Activated effector memory CD4-positive, alpha-beta T cell treated with Interleukin-2 at 50 U/mL for 16 hours (primary cell): ENCODE data around the gene ZFP64.
"Not testable (repeated sequence)": the region's sequence is repeated elsewhere in the genome, so short reads cannot be mapped to it uniquely, and the experiment has no call there.

Experiments
- DNase-seq: peaks from one replicate; pipeline ENCODE4 v3.0.0-alpha.2; 2020

Gene ZFP64

DNA sequence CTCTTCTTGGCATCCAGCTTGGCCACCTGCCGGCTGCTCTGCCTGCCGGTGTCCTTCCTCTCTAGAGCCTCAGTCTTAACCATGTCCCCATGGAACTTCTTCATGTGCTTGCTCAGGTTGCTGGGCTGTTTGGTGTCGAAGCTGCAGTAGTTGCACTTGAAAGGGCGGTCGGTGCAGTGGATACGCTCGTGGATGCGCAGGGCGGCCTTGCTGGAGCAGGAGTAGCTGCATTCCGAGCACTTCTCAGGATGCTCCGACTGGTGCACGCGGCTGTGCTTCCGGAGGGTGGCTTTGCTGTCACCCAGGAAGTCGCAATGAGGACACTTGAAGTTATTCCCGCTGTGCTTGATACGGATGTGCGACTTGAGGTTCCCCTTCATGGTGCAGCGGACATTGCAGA lies 38.7 kb downstream of the ZFP64 start:
- no peak for DNase-seq

DNA sequence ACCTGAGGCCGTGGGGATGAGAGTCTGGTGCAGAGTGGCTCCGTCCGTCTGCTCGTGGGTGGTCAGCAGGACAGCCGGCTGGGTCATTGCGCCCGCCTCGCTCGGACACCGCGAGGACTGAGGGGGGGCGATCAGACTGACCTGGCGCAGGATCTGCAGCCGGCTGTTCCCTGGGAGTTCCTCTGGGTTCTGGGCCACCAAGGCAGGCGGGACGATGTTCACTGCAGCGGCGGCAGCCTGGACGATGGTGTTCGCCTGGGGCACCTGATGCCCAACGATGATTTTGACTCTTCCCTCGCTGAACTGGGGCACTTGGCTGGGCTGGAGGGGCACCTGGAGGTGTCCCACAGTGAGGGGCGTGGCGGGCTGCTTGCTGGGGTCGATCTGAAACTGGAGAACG lies 39.2 kb downstream of the ZFP64 start:
- no peak for DNase-seq

DNA sequence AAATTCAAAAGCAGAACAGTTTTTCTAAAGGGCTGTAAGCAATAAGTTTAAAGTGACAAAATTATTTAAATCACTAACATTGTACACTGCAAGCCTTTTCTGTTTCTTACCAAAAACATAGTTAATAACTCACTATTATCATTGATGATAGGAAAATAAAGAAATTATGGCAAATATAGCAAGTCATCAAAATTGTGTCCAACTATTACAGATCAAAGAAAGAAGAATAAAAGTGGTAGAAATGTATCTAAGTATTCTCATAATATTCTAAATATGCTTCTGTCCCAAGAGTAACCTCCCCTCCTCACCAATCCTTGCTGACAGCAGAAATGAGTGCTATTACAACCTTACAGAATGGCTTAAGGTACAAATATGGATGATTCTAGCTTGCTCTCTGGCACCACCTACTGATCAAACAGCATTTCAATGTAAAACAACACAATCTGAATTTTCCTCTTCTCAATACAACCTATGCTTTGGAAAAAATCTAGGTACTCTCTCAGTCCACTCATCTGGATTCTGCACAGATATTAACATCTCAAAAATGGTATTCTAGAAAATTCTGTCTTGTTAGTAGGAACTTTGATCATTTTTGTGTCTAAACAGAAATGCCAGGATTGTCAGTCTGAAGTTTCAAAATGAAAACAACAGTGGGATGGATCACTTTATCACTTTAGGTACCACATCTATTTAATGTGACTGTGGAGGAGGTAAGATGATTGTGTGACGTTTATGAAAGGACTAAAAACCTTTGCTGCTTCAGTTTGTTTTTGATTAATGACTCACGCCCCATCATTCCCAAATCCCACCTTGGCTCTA lies 40.9 kb downstream of the ZFP64 start:
- DNase-seq: no peak

DNA sequence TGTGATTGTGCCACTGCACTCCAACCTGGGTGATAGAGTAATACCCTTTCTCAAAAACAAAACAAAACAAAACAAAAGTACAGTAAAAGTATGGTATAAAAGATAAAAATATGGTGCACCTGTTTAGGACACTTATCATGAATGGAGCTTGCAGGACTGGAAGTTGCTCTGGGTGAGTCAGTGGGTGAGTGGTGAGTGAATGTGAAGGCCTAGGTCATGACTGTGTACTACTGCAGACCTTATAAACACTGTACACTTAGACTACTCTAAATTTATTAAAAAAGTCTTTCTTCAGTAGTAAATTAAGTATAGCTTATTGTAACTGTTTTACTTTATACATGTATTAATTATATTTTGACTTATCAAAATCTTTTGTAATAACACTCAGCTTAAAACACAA lies 46.0 kb downstream of the ZFP64 start:
- DNase-seq: no peak

DNA sequence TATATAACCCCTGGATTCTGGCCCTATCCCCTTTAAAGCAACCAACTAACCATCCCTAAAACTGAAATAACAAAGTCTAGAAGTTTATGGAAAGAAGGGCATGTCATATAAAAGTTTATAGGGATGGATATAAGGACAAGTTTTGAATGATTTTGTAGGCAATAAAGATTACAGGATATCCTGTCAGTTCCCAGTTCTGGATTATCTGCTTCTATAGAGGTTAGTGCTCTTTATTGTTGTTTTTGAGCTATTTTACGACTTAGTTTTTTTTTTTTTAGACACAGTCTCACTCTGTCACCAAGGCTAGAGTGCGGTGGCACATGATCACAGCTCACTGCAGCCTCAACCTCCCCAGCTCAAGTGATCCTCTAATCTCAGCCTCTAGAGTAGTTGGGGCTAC lies 48.3 kb downstream of the ZFP64 start:
- no peak for DNase-seq

DNA sequence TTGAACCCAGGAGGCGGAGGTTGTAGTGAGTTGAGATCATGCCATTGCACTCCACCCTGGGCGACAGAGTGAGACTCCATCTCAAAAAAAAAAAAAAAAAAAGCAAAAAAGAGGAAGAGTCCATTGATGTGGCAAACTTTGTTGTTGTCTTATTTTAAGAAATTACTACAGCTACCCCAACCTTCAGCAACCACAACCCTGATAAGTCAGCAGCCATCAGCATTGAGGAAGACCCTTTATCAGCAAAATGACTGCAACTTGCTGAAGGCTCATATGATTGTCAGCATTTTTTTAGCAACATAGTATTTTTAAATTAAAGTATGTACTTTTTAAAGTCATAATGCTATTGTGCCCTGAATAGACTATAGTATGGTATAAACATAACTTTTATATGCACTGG lies 48.8 kb downstream of the ZFP64 start:
- no peak for DNase-seq

DNA sequence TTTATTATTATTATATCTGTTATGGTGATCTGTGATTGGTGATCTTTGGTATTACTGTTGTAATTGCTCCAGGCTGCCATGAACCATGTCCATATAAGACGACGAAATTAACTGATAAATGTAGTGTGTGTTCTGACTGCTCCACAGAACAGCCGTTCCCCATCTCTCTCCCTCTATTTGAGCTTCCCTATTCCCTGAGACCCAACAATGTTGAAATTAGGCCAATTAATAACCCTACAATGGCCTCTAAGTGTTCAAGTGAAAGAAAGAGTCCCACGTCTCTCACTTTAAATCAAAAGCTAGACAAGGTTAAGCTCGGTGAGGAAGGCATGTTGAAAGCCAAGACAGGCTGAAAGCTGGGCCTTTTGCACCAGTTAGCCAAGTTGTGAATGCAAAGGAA lies 51.6 kb downstream of the ZFP64 start:
- DNase-seq: no peak

DNA sequence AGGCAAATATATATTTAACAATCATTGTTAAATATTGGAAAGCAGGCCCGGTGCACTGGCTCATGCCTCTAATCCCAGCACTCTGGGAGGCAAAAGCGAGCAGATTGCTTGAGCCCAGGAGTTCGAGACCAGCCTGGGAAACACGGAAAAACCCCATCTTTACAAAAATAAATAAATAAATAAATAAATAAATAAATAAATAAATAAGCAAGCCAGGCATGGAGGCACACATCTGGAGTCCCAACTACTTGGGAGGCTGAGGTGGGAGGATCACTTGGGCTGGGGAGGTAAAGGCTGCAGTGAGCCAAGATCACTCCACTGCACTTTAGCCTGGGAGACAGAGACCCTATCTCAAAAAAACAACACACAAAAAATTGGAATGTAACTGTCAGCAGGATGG lies 53.7 kb downstream of the ZFP64 start:
- no peak for DNase-seq

DNA sequence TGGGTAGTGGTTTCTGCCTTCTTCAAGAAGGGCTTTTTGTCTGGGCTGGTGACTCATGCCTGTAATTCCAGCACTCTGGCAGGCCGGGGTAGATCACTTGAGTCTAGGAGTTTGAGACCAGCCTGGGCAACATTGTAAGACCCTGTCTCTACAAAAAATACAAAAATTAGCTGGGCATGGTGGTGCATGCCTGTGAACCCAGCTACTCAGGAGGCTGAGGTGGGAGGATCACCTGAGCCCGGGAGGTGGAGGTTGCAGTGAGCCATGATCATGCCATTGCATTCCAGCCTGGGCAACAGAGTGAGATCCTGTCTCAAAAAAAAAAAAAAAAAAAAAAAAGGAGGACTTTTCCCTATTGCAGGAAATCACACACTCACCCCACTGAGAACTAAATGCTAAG lies 57.9 kb downstream of the ZFP64 start:
- DNase-seq: not testable (repeated sequence)

DNA sequence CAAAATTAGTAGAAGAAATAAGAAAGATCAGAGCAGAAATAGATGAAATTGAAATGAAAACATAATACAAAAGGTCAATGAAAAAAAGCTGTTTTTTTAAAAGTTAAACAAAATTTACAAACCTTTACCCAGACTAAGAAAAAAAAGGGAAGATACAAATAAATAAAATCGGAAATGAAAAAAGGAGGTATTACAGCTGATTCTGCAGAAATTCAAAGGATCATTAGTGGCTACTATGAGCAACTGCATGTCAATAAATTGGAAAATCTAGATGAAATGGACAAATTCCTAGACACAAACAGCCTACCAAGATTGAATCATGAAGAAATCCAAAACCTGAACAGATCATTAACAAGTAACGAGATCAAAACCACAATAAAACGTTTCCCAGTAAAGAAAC lies 59.2 kb downstream of the ZFP64 start:
- DNase-seq: no peak

DNA sequence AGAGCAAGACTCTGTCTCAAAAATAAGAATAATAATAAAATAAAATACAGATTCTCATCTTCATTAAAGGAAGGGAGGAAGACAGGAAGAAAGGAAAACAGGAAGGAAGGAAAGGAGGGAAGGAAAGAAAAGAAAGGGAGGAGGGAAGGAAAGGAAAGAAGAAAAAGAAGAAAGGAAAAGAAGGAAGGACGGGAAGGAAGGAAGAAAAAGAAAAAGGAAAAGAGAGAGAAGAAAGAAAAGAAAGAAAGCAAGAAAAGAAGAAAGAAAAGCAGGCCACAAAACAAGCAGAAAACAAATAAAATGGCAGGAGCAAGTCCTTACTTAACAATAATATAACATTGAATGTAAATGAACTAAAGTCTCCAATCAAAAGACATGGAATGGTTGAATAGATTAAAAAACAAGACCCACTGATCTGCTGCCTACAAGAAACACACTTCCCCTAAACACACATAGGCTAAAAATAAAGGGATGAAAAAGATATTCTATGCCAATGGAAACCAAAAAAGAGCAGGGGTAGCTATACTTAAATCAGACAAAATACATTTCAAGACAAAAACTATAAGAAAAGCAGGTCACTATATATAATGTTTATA lies 60.4 kb downstream of the ZFP64 start:
- DNase-seq: no peak

DNA sequence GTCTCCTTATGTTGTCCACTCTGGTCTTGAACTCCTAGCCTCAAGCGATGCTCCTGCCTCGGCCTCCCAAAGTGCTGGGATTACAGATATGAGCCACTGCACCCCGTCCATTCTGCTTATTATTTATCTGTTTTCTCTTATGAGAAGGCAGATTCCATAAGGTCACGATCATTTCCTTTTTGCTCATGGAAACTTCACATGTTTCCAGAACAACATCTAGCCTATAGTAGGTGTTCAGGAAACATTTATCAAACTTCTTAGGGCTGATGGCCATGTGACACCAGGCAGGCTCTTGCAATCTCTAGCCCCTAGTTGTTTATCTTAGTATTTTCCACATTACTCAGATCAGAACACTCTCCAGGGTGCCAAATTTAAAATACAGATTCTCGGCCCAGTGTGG lies 61.2 kb downstream of the ZFP64 start:
- no peak for DNase-seq

DNA sequence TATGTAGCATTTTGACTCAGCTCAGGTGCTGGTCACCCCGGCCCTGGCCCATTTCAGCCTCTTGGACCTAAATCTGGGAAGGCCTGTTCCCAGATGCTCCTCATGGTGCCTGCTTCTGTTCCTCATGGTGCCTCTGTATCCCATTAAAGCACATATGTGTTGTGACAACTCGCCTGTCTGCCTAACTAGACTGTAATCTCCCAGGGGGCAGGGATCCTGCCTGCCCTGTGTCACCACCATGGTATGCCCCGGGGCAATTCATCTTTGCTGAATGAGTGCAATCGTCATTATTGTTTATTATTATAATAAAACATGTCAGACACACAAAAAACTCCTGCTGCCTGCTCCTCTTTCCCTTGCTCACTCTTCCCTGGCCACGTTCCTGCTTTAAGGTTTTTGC lies 62.0 kb downstream of the ZFP64 start:
- no peak for DNase-seq

DNA sequence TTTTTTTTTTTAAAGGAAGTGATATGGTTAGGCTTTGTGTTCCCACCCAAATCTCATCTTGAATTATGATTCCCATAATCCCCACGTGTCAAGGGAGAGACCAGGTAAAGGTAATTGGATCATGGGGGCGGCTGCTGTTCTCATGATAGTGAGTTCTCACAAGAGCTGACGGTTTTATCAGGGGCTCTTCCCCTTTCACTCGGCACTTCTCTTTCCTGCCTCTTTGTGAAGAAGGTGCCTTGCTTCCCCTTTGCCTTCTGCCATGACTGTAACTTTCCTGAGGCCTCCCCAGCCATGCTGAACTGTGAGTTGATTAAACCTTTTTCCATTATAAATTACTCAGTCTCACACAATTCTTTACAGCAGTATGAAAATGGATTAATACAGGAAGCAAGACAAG lies 64.3 kb downstream of the ZFP64 start:
- DNase-seq: no peak

DNA sequence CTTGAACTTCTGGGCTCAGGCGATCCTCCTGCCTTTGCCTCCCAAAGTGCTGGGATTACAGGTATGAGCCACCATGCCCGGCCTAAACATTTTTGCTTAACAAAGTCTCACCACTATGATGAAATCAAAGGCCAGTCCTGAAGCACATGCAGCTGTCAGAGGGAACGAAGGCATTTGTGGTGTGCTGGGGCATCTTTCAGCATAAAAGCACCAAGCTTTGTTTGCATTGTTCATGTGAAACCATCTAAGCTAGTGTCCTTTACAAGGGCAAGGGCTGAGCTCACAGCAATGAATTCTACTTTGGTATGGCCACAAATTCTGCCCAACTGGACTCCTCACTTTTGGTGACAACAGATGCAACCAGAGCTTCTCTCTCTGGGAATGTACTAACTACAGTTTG lies 66.8 kb downstream of the ZFP64 start:
- no peak for DNase-seq

DNA sequence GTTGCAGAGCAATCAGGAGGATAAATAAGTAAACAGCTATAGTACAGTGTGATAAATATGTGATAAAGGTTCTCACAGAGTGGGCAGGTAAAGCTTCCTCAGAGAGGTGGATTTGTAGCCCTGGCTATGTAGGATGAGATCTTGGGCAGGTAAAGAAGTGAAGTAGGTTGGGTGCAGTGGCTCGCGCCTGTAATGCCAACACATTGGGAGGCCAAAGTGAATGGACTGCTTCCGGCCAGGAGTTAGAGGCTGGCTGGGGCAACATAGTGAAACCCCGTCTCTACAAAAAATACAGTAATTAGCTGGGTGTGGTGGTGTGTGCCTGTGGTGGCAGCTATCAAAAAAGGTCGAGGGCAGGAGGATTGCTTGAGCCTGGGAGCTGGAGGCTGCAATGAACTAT lies 72.9 kb downstream of the ZFP64 start:
- DNase-seq: no peak

DNA sequence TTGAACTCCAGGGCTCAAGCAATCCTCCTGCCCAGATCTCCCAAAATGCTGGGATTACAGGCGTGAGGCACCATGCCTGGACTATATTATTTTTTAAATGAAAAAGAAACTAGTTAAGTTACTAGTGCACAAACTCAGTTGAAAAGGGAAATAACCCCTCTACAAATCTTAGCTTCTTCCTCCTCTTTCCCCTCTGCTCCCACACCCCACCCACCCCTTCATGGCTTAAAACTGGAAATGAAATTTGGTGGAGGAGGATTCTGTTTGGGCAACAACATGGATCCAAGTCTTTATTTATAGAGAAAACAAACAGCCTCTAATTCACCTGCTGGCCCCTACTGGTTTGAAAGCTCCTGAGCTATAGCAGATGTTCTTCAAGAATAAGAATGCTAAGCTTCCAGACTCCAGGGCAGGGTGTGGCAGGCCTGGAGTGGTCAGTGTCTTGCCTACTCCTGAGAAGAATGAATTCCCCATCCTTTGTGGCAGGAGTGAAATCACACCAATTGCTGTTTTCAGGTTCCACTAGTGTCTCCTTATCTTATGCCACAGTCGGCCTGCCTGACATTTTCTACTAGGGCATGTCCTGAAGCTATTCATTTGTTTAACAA lies 73.5 kb downstream of the ZFP64 start:
- DNase-seq: no peak

DNA sequence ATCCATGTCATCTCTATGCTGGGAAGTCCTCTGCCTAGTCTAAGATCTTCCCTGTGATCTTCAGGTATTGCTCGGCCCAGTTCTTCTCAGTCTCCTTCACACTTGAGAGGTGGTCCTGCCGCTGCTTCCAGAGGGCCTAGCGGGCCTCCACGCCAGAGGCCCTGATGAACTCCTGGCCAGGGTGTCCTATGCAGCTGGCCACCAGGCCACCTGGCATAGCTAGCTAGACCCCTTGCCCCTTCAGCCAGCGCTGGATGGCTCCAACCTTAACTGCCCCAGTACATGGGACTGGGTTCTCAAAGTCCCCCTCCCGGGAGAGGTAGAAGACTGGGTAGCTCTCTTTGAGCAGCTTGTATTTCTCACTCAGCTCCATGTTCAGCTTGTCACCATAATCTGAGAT lies 81.1 kb downstream of the ZFP64 start:
- no peak for DNase-seq

DNA sequence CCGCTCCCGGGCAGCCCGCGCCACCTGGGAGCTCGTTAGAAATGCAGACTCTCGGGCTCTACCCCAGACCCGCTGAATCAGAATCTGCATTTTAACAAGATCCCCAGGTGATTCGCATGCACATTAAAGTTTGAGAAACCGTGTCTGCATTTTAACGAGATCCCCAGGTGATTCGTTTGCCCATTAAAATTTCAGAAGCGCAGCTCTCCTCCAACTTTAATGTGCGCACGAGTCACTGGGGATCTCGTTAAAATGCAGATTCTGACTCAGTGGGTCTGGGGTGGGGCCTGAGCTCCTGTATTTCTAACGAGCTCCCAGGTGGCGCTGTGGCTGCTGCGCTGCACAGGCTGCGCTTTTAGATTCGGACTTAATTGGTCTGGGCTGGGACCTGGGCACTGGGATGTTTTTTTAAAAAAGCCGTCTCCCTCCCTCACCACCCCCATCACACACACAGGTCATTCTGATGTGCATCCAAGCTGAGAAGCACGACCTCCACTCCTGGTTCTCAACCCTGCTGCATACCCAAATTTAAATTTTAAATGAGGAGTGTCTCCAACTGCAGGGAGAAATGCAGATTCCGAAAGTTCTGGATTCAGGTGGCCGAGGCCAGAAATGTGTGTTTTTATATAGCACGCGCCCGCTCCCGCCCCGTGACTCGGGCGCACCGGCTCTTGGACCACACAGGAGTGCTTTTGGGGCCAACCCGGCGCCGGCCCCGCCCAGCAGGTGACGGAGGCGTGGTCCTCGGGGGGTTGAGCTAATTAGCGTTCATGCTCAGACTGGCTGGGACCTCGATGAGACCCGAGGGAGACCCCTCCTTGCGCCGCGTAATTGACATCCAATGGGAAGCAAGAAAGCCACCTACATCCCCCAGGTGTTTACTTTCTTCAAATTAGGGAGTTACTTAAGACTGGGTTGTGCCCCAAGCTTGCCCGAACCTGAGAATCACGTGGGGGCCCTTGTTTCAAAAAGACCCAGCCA lies 85.8 kb downstream of the ZFP64 start:
- no peak for DNase-seq

DNA sequence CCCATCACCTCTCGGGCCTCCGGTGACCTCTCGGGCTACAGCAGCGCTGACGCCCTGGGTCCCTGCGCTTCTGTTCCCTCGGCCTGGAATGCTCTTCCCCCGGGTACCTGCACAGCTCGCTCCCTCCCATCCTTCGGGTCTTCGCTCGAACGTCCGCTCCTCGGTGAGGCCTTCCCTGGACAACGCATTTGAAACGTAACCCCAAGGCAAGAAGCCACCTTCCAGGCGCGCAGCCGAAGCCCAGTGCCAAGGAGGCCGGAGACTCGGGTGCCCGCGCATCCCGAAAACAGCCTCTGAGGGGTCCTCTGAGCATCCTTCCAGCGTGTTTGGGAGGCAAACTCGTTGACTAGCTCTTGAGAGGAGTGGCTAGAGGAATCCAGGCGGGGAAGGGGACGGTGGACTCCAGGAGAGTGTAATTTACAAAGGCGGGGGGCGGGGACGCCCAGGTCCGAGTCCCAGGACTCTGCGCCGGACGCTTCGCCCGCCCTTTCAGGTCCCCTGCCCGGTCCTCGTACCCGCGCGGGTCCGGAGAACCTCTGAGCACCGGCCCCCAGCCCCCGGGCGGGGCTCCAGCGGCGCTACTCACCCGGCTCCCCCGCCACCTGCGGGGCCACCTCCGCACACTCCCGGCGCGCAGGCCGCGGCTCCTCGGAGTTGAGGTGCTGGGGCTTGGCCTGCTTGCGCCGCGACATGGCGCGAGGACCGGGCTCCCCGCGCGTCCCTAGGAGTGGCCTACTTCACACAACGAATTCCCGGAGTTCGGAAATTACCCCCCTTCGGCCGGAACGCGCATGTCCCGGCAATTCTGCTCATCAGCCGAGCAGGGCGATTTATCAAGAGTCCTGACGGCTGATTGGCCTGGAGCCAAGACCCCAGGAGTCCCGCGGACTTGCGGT lies 86.8 kb downstream of the ZFP64 start:
- DNase-seq: no peak

DNA sequence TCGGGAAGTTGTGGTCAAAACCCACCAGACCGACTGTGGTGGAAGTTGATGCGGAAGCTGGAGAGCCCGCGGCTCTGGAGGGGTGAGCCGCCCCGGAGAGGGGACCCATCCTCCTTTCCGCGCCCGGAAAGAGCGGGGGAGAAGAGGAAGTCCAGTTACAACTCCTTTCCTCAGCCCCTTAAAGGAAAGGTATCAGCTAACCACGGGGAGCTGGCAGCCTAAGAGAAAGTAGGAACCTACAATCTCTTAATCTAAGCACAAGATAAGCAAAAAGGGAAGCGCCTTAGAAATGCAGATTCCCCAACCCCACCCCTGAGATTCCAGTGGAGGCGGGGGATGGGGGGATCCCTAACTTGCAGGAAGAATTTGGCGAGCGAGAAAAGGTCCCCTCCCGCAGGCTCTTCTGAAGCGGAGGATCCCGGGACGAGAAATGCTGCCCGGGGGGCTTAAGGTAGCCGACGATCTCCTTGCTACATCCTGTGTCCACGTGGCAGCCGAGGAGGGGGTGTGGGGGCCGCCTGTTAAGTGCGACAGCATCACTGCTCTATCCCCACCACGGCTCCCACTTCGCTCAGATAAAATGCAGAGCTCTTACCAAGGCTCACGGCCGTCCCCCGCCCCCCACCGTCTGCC lies 87.5 kb downstream of the ZFP64 start:
- no peak for DNase-seq
